ENCODE data around the gene BMPR1B. TPM values are rescaled to one million over a fixed set of nuclear protein-coding genes. Genes with fewer than 3 reads are reported as not detected.

Gene BMPR1B
- total and polyA plus RNA-seq, 2 donors (not counting 1 experiment from before 2014, with no cell fraction given) = not detected

GRCh38 chr4:95021099-95021498 lies 263.3 kb downstream of the BMPR1B start:
- TF ChIP-seq EZH2 (IDR thresholded peaks at IDR 0.05; ENCODE audit: borderline replicate concordance, insufficient read depth, low read depth, low read length, poor library complexity, severe bottlenecking) (no peak), CTCF (IDR thresholded peaks at IDR 0.05) (no peak)
- no CpG with 5 or more reads among the region's 1 CpG for WGBS (ENCODE audit: insufficient coverage)
- Histone ChIP-seq H3K79me2 (ENCODE audit: control insufficient read depth, insufficient read depth, low read length) (no peaks in the 10 kb centered on the region), H4K20me1 (ENCODE audit: control insufficient read depth, insufficient read depth, low read length, poor library complexity, severe bottlenecking) (no peaks in the 10 kb centered on the region), H3K4me3 (ENCODE audit: control extremely low read depth in 1 of 5, extremely low read depth in 1 of 5, insufficient read depth in 1 of 5, low read depth in 2 of 5, low read length in 4 of 5) (no peak overlapping the region), H3K27ac (ENCODE audit: low read length in 2 of 2) (no peak overlapping the region), H3K4me2 (replicated peaks; ENCODE audit: low read depth, low read length, poor library complexity, severe bottlenecking) (no peak overlapping the region), H3K9me3 (ENCODE audit: control extremely low read depth in 1 of 3, control insufficient read depth in 2 of 3, insufficient read depth in 1 of 3, low read length in 2 of 3) (no peaks in the 10 kb centered on the region), H3K27me3 (replicated peaks in 1 of 4; ENCODE audit: control extremely low read depth in 1 of 4, control insufficient read depth in 3 of 4, insufficient read depth in 4 of 4, low read length in 3 of 4) (no peaks in the 10 kb centered on the region), H3K4me1 (ENCODE audit: control insufficient read depth in 2 of 2, insufficient read depth in 2 of 2, low read length in 2 of 2) (no peaks in the 10 kb centered on the region), H3K36me3 (replicated peaks in 1 of 2; ENCODE audit: control extremely low read depth in 1 of 2, control insufficient read depth in 1 of 2, extremely low read depth in 1 of 2, insufficient read depth in 2 of 2, low read length in 1 of 2) (no peaks in the 10 kb centered on the region), H3K9ac (ENCODE audit: low read length) (no peak overlapping the region), H2AFZ (ENCODE audit: insufficient read depth, low read depth, low read length, poor library complexity, severe bottlenecking) (no peak overlapping the region)
- Mint-ChIP-seq H3K9me3 (ENCODE audit: insufficient read depth) (no peaks in the 10 kb centered on the region), H3K4me1 (no peaks in the 10 kb centered on the region), H3K27ac (no peak overlapping the region), H3K4me3 (no peak overlapping the region), H3K27me3 (no peaks in the 10 kb centered on the region)
- ATAC-seq (ENCODE audit: low read depth) (no peak), DNase-seq (no peak)
- ChIA-PET CTCF (no interaction called here), POLR2A (no interaction called here)
- intact Hi-C loops (cut with micrococcal nuclease) = no loop called here

DNA sequence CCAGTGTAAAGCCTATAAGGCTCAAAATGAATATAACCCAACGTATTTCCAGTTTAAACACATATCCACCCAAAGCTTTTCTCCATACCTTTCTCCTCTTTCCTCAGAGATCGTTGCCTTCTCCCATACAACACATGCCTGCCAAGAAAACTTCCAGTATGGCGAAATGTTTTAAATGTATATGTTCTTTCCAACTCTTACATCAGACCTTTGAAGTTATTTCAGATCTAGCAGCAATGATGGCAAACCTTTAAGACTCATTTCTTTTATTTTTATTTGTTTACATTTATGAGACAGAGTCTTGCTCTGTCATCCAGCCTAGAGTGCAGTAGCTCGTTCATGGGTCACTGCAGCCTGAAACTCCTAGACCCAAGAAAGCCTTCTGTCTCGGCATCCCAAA lies 265.4 kb downstream of the BMPR1B start:
- H3K4me1 ChIP-seq (ENCODE audit: control insufficient read depth in 2 of 2, insufficient read depth in 2 of 2, low read length in 2 of 2) = no peaks in the 10 kb centered on the region
- Mint-ChIP-seq H3K27ac (no peak overlapping the region), H3K4me1 (no peaks in the 10 kb centered on the region), H3K9me3 (ENCODE audit: insufficient read depth) (no peaks in the 10 kb centered on the region), H3K4me3 (no peak overlapping the region), H3K27me3 (no peaks in the 10 kb centered on the region)
- POLR2A ChIA-PET = no interaction called here
- no peak for DNase-seq
- H3K36me3 ChIP-seq (replicated peaks in 1 of 2; ENCODE audit: control extremely low read depth in 1 of 2, control insufficient read depth in 1 of 2, extremely low read depth in 1 of 2, insufficient read depth in 2 of 2, low read length in 1 of 2) = no peaks in the 10 kb centered on the region
- H3K9me3 ChIP-seq (ENCODE audit: control extremely low read depth in 1 of 3, control insufficient read depth in 2 of 3, insufficient read depth in 1 of 3, low read length in 2 of 3) = no peaks in the 10 kb centered on the region
- H3K4me2 ChIP-seq (replicated peaks; ENCODE audit: low read depth, low read length, poor library complexity, severe bottlenecking) = no peak overlapping the region
- no peaks in the 10 kb centered on the region for H4K20me1 ChIP-seq (ENCODE audit: control insufficient read depth, insufficient read depth, low read length, poor library complexity, severe bottlenecking)
- H3K79me2 ChIP-seq (ENCODE audit: control insufficient read depth, insufficient read depth, low read length) = no peaks in the 10 kb centered on the region
- H3K9ac ChIP-seq (ENCODE audit: low read length) = no peak overlapping the region
- no peak overlapping the region for H3K4me3 ChIP-seq (ENCODE audit: control extremely low read depth in 1 of 5, extremely low read depth in 1 of 5, insufficient read depth in 1 of 5, low read depth in 2 of 5, low read length in 4 of 5)
- 92% methylated on average over 1 of the region's 5 CpGs for WGBS (ENCODE audit: insufficient coverage)
- no peak overlapping the region for H2AFZ ChIP-seq (ENCODE audit: insufficient read depth, low read depth, low read length, poor library complexity, severe bottlenecking)
- no peak overlapping the region for H3K27ac ChIP-seq (ENCODE audit: low read length in 2 of 2)
- TF ChIP-seq EZH2 (IDR thresholded peaks at IDR 0.05; ENCODE audit: borderline replicate concordance, insufficient read depth, low read depth, low read length, poor library complexity, severe bottlenecking) (no peak), CTCF (IDR thresholded peaks at IDR 0.05) (no peak)
- ATAC-seq (ENCODE audit: low read depth) = no peak
- no peaks in the 10 kb centered on the region for H3K27me3 ChIP-seq (replicated peaks in 1 of 4; ENCODE audit: control extremely low read depth in 1 of 4, control insufficient read depth in 3 of 4, insufficient read depth in 4 of 4, low read length in 3 of 4)
- intact Hi-C loops (cut with micrococcal nuclease) = no loop called here
- CTCF ChIA-PET = no interaction called here
